Measurements from ENCODE around the gene MSRB1. TPM values are rescaled to one million over a fixed set of nuclear protein-coding genes. Genes with fewer than 3 reads are reported as not detected.
"Not testable (repeated sequence)": the region's sequence is repeated elsewhere in the genome, so short reads cannot be mapped to it uniquely, and the experiment has no call there.

The MSRB1 gene
- polyA plus RNA-seq, 1 experiment = 61.9 TPM

GRCh38 chr16:1960665-1961630 lies 17.9 kb upstream of the MSRB1 start:
- POLR2A ChIA-PET = no interaction called here
- peak overlapping the region; percentile 94 for H3K4me3 ChIP-seq (ENCODE audit: low read depth, low read length)
- CTCF ChIA-PET = interaction anchor here (0.6 to 1.0 kb wide), 3 partner anchors 12 to 54 kb away, joined by 3 to 5 read pairs (median 3); no protein-coding TSS in a partner anchor
- TF ChIP-seq CTCF (IDR thresholded peaks at IDR 0.05; ENCODE audit: insufficient read depth, low read depth, low read length) = no peak
- DNase-seq (ENCODE audit: low read depth) = no peak
- no peaks in the 10 kb centered on the region; the same call in 1 of the 2 replicates for H3K27me3 ChIP-seq (ENCODE audit: control insufficient read depth, insufficient read depth, low read length)
- H3K36me3 ChIP-seq (ENCODE audit: control insufficient read depth, insufficient read depth, low read length) = peaks cover 17% of the 10 kb centered on the region

GRCh38 chr16:1959269-1960039 lies 16.5 kb upstream of the MSRB1 start, which contains the start of gene NDUFB10:
Gene NDUFB10, plus strand, starts transcription at chr16:1959538. Its CDS starts 87 bp downstream, at chr16:1959625.
- CTCF ChIA-PET = interaction anchor here (0.9 to 1.5 kb wide), 3 partner anchors 9 to 193 kb away, joined by 3 to 6 read pairs (median 3); no protein-coding TSS in a partner anchor
- no peaks in the 10 kb centered on the region; the same call in 1 of the 2 replicates for H3K27me3 ChIP-seq (ENCODE audit: control insufficient read depth, insufficient read depth, low read length)
- POLR2A ChIA-PET = no interaction called here
- peaks cover 17% of the 10 kb centered on the region for H3K36me3 ChIP-seq (ENCODE audit: control insufficient read depth, insufficient read depth, low read length)
- H3K4me3 ChIP-seq (ENCODE audit: low read depth, low read length) = peak within 1 kb of the TSS; percentile 94
- DNase-seq (ENCODE audit: low read depth) = peak; percentile 30
- TF ChIP-seq CTCF (IDR thresholded peaks at IDR 0.05; ENCODE audit: insufficient read depth, low read depth, low read length) = peak; percentile 48

- H3K27me3 ChIP-seq (ENCODE audit: control insufficient read depth, insufficient read depth, low read length) = no peaks in the 10 kb centered on the region; the same call in 1 of the 2 replicates
- peak overlapping the region; percentile 19; the same call in 1 of the 2 replicates for H3K4me3 ChIP-seq (ENCODE audit: low read depth, low read length)
- no peak for TF ChIP-seq CTCF (IDR thresholded peaks at IDR 0.05; ENCODE audit: insufficient read depth, low read depth, low read length)
- ChIA-PET POLR2A (no interaction called here), CTCF (interaction anchor here (0.9 to 1.5 kb wide), 3 partner anchors 8 to 194 kb away, joined by 3 to 6 read pairs (median 3); no protein-coding TSS in a partner anchor)
- no peak for DNase-seq (ENCODE audit: low read depth)
- H3K36me3 ChIP-seq (ENCODE audit: control insufficient read depth, insufficient read depth, low read length) = peaks cover 17% of the 10 kb centered on the region
Observed at GRCh38 chr16:1958715-1959268, 15.8 kb upstream of the MSRB1 start.

GRCh38 chr16:1958143-1958491 lies 15.1 kb upstream of the MSRB1 start:
- H3K36me3 ChIP-seq (ENCODE audit: control insufficient read depth, insufficient read depth, low read length) = peaks cover 14% of the 10 kb centered on the region
- DNase-seq (ENCODE audit: low read depth); POLR2A ChIA-PET; H3K27me3 ChIP-seq (ENCODE audit: control insufficient read depth, insufficient read depth, low read length); H3K4me3 ChIP-seq (ENCODE audit: low read depth, low read length): not testable (repeated sequence)
- CTCF ChIA-PET = interaction anchor here (0.9 kb wide), 1 partner anchor 7 kb away, joined by 3 read pairs; no protein-coding TSS in a partner anchor

- H3K27me3 ChIP-seq (ENCODE audit: control insufficient read depth, insufficient read depth, low read length); DNase-seq (ENCODE audit: low read depth); POLR2A ChIA-PET; CTCF ChIA-PET; H3K4me3 ChIP-seq (ENCODE audit: low read depth, low read length): not testable (repeated sequence)
- H3K36me3 ChIP-seq (ENCODE audit: control insufficient read depth, insufficient read depth, low read length) = peaks cover 12% of the 10 kb centered on the region
Observed at GRCh38 chr16:1957434-1958142, 14.6 kb upstream of the MSRB1 start.
